H1 (cell line): ENCODE data around the gene ASXL1. TPM values are rescaled to one million over a fixed set of nuclear protein-coding genes. Genes with fewer than 3 reads are reported as not detected.
"Not testable (repeated sequence)": the region's sequence is repeated elsewhere in the genome, so short reads cannot be mapped to it uniquely, and the experiment has no call there.

Source experiments
- CTCF ChIA-PET: fragments of 300-600 bp; sonication (Branson Sonifier 250); formaldehyde crosslinking; loops from one replicate; lab custom pipeline; 2021; ENCODE audit not compliant: partially characterized antibody; lab: Charles Lee
- POLR2A ChIA-PET: fragments of 300-600 bp; sonication (Branson Sonifier 250); formaldehyde crosslinking; loops from one replicate; lab custom pipeline; 2021; ENCODE audit warnings: inconsistent platforms; ENCODE audit not compliant: partially characterized antibody; lab: Charles Lee
- DNase-seq, 2 experiments: peaks; one replicate each; pipeline versions ENCODE4 v3.0.0 to v3.0.0-alpha.2; 2010 to 2022; ENCODE audit warnings: low spot score in 2 of 2, low read depth in 1 of 2, mixed read lengths in 1 of 2
- FAIRE-seq: peaks from 2 replicates; lab custom pipeline; 2011; peaks lifted over from hg19 to GRCh38; lab: Jason Lieb, UNC
- H2AFZ ChIP-seq: 2 replicates; pipeline ENCODE4 v1.8.1; 2012; ENCODE audit warnings: low read length, inconsistent platforms
- H2AK5ac ChIP-seq: 2 replicates; pipeline ENCODE4 v1.6.1; 2013; ENCODE audit warnings: low read depth, low read length
- H2BK120ac ChIP-seq: replicated peaks from 2 replicates; pipeline ENCODE3; 2013; ENCODE audit warnings: low read depth, low read length, inconsistent platforms
- H2BK12ac ChIP-seq: 2 replicates; pipeline ENCODE4 v1.6.1; 2013; ENCODE audit warnings: low read depth, low read length
- H2BK15ac ChIP-seq: 2 replicates; pipeline ENCODE4 v1.6.1; 2013; ENCODE audit warnings: low read length
- H2BK20ac ChIP-seq: 2 replicates; pipeline ENCODE4 v1.6.1; 2013; ENCODE audit warnings: low read length
- H2BK5ac ChIP-seq: 2 replicates; pipeline ENCODE4 v1.6.1; 2013; ENCODE audit warnings: low read depth, low read length
- H3K14ac ChIP-seq: 2 replicates; pipeline ENCODE4 v1.6.1; 2013; ENCODE audit warnings: inconsistent platforms; ENCODE audit not compliant: insufficient read length
- H3K18ac ChIP-seq: 2 replicates; pipeline ENCODE4 v1.6.1; 2013; ENCODE audit warnings: low read length; ENCODE audit errors: extremely low read depth
- H3K23ac ChIP-seq: 2 replicates; pipeline ENCODE4 v1.6.1; 2013; ENCODE audit warnings: inconsistent platforms; ENCODE audit not compliant: insufficient read length
- H3K23me2 ChIP-seq: 2 replicates; pipeline ENCODE4 v1.6.1; 2013; ENCODE audit warnings: low read depth, low read length
- H3K27ac ChIP-seq: 2 replicates; pipeline ENCODE4 v1.6.1; 2011; ENCODE audit warnings: low read depth, low read length, inconsistent platforms
- H3K27me3 ChIP-seq, 4 experiments: replicated peaks in 1 of 4; 1 replicate in 1 of 4; 2 replicates in 3 of 4; pipeline versions ENCODE4 v1.6.1 to v1.8.1; 2011 to 2013; ENCODE audit warnings: low read length in 3 of 4, mild to moderate bottlenecking in 3 of 4, inconsistent platforms in 2 of 4, mixed read lengths in 2 of 4, moderate library complexity in 1 of 4; ENCODE audit not compliant: control insufficient read depth in 3 of 4, insufficient read depth in 3 of 4; ENCODE audit errors: extremely low read depth in 1 of 4
- H3K36me3 ChIP-seq, 4 experiments: 2 replicates each; pipeline versions ENCODE4 v1.6.1 to v1.8.1; 2011 to 2013; ENCODE audit warnings: mild to moderate bottlenecking in 4 of 4, low read length in 3 of 4, moderate library complexity in 2 of 4, control low read depth in 1 of 4, inconsistent platforms in 1 of 4; ENCODE audit not compliant: insufficient read depth in 4 of 4, control insufficient read depth in 2 of 4
- H3K4ac ChIP-seq: replicated peaks from 2 replicates; pipeline ENCODE3; 2013; ENCODE audit warnings: low read length, low read depth, mixed read lengths, inconsistent platforms; ENCODE audit not compliant: insufficient read length
- H3K4me1 ChIP-seq, 4 experiments: replicated peaks in 1 of 4; 1 replicate in 1 of 4; 2 replicates in 3 of 4; pipeline versions ENCODE4 v1.6.1 to v1.8.1; 2011 to 2013; ENCODE audit warnings: low read length in 3 of 4, inconsistent platforms in 2 of 4, mixed read lengths in 1 of 4; ENCODE audit not compliant: insufficient read depth in 4 of 4, control insufficient read depth in 3 of 4
- H3K4me2 ChIP-seq, 2 experiments: 2 replicates each; pipeline versions ENCODE4 v1.6.1 to v1.8.1; 2011 to 2013; ENCODE audit warnings: low read depth in 2 of 2, low read length in 2 of 2, control low read depth in 1 of 2, inconsistent platforms in 1 of 2, mild to moderate bottlenecking in 1 of 2; ENCODE audit not compliant: insufficient read depth in 1 of 2
- H3K4me3 ChIP-seq, 4 experiments: fragments of 200-600, 300-600 bp in 1 of 4; sonication (generic), shearing (Covaris generic), sonication (Bioruptor Twin) in 1 of 4; 2 replicates each; pipeline versions ENCODE4 v1.5.1 to v1.8.1; 2011 to 2016; ENCODE audit warnings: low read length in 4 of 4, low read depth in 3 of 4, control low read depth in 2 of 4, inconsistent platforms in 2 of 4, mild to moderate bottlenecking in 2 of 4, mixed read lengths in 1 of 4, moderate library complexity in 1 of 4; ENCODE audit not compliant: insufficient read depth in 2 of 4; ENCODE audit errors: extremely low read depth in 1 of 4
- H3K56ac ChIP-seq: replicated peaks from 2 replicates; pipeline ENCODE3; 2013; ENCODE audit warnings: low read depth, mild to moderate bottlenecking, mixed read lengths, low read length, inconsistent platforms; ENCODE audit not compliant: insufficient read length
- H3K79me1 ChIP-seq: 2 replicates; pipeline ENCODE4 v1.6.1; 2013; ENCODE audit warnings: low read depth, low read length, control low read depth
- H3K79me2 ChIP-seq, 2 experiments: 2 replicates each; pipeline versions ENCODE4 v1.6.1 to v1.8.1; 2012 to 2013; ENCODE audit warnings: low read length in 2 of 2, mild to moderate bottlenecking in 2 of 2, inconsistent platforms in 1 of 2; ENCODE audit not compliant: insufficient read depth in 2 of 2, control insufficient read depth in 1 of 2
- H3K9ac ChIP-seq, 4 experiments: replicated peaks in 1 of 4; 1 replicate in 1 of 4; 2 replicates in 3 of 4; pipeline versions ENCODE4 v1.6.1 to v1.8.1; 2011 to 2013; ENCODE audit warnings: low read depth in 3 of 4, low read length in 3 of 4, control low read depth in 2 of 4, mild to moderate bottlenecking in 2 of 4, moderate library complexity in 2 of 4, inconsistent platforms in 1 of 4; ENCODE audit errors: extremely low read depth in 1 of 4
- H3K9me3 ChIP-seq, 2 experiments: 2 replicates each; pipeline versions ENCODE4 v1.6.1 to v1.8.1; 2012 to 2013; ENCODE audit warnings: mild to moderate bottlenecking in 2 of 2, moderate library complexity in 2 of 2, control low read depth in 1 of 2, inconsistent platforms in 1 of 2, low read depth in 1 of 2, low read length in 1 of 2, mixed read lengths in 1 of 2; ENCODE audit not compliant: insufficient read depth in 2 of 2
- H4K20me1 ChIP-seq, 2 experiments: replicated peaks in 1 of 2; 2 replicates each; pipeline versions ENCODE3 to v1.8.1; 2011 to 2013; ENCODE audit warnings: inconsistent platforms in 2 of 2, low read length in 2 of 2, mild to moderate bottlenecking in 1 of 2; ENCODE audit not compliant: insufficient read depth in 2 of 2, control insufficient read depth in 1 of 2
- H4K5ac ChIP-seq: 2 replicates; pipeline ENCODE4 v1.6.1; 2013; ENCODE audit warnings: low read length, low read depth, mixed read lengths, inconsistent platforms; ENCODE audit not compliant: insufficient read length
- H4K8ac ChIP-seq: 2 replicates; pipeline ENCODE4 v1.8.0; 2013; ENCODE audit warnings: mild to moderate bottlenecking, moderate library complexity, low read length, inconsistent platforms; ENCODE audit not compliant: insufficient read depth; ENCODE audit errors: extremely low read depth
- H4K91ac ChIP-seq: replicated peaks from 2 replicates; pipeline ENCODE3; 2013; ENCODE audit warnings: low read length, mixed read lengths, inconsistent platforms; ENCODE audit not compliant: insufficient read length
- WGBS, 2 experiments: shearing (Covaris generic) in 1 of 2; methylation state at CpG; one replicate each; pipeline versions ENCODE4 v1.1.6 to v1.1.7; 2013 to 2015; ENCODE audit warnings: low lambda C conversion rate in 2 of 2, mixed read lengths in 2 of 2, inconsistent platforms in 1 of 2, low coverage in 1 of 2, missing lambda C conversion rate in 1 of 2; ENCODE audit not compliant: insufficient replicate concordance in 2 of 2, insufficient coverage in 1 of 2, insufficient read length in 1 of 2; ENCODE audit errors: extremely low coverage in 1 of 2, missing lambda C conversion rate in 1 of 2; 5-methylcytosine and 5-hydroxymethylcytosine counted together
- polyA plus RNA-seq, 7 experiments: library from polyadenylated mRNA; depleted of rRNA in 3 of 7; stranded (reverse) in 5 of 7; unstranded in 2 of 7; fragments of >200 nt in 5 of 7; fragments of 200-250 nt in 2 of 7; gene quantifications; 1 replicate in 5 of 7; 2 replicates in 1 of 7; 4 replicates in 1 of 7; pipeline versions ENCODE4 v1.2.1 to v1.2.3, GENCODE V29; 2011 to 2013; ENCODE audit warnings: missing spikeins in 2 of 7, mixed read lengths in 2 of 7
- total RNA-seq: library from RNA; stranded (reverse); fragmentation: NEBNext Ultra II Directional; extraction: Animal tissue kit (Norgen Biotek cat#: 25700); gene quantifications from 2 replicates; pipeline ENCODE4 v1.2.1, GENCODE V29; 2021

Gene ASXL1
- total and polyA plus RNA-seq, 2 of the 8 experiments (the other 6 are each of a cell fraction or from before 2014, with no cell fraction given), result 10.6 to 26.5 TPM

DNA sequence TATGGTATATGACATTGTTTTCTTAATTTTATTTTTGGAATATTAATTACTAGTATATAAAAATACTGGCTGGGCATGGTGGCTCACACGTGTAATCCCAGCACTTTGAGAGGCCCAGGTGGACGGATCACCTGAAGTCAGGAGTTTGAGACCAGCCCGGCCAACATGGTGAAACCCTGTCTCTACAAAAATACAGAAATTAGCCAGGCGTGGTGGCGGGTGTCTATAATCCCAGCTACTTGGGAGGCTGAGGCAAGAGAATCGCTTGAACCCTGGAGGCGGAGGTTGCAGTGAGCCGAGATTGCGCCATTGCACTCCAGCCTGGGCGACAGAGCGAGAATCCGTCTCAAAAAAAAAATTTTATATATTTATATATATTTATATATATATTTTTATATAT is 35.9 kb upstream of the ASXL1 start:
- H4K20me1 ChIP-seq, H2BK20ac ChIP-seq, H3K36me3 ChIP-seq, H4K5ac ChIP-seq, H2BK15ac ChIP-seq, H3K4me2 ChIP-seq, H3K27me3 ChIP-seq, H3K56ac ChIP-seq, FAIRE-seq, POLR2A ChIA-PET, H3K23ac ChIP-seq, H3K14ac ChIP-seq, H2AK5ac ChIP-seq, H2BK120ac ChIP-seq, H3K4ac ChIP-seq, H2BK12ac ChIP-seq, CTCF ChIA-PET, H3K27ac ChIP-seq, H3K9me3 ChIP-seq, H4K91ac ChIP-seq, H3K18ac ChIP-seq, H3K79me1 ChIP-seq, H3K4me3 ChIP-seq, H2AFZ ChIP-seq, H2BK5ac ChIP-seq, H3K79me2 ChIP-seq, H4K8ac ChIP-seq, DNase-seq, H3K23me2 ChIP-seq, H3K4me1 ChIP-seq, H3K9ac ChIP-seq: not testable (repeated sequence)
- WGBS, 2 experiments, result 96% methylated on average over 12 of the region's 12 CpGs; no CpG with 5 or more reads in 1 of the 2 experiments

DNA sequence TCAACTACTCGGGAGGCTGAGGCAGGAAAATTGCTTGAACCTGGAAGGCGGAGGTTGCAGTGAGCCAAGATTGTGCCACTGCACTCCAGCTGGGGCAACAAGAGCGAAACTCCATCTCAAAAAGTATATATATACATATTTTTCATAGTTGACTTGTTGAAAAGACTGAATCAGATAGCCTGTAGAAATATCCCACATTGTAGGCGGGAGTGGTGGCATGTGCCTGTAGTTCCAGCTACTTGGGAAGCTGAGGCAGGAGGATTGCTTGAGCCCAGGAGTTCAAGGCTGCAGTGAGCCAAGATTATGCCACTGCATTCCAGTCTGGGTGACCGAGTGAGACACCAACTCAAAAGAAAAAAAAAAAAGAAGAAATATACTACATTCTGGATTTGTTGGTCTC is 34.4 kb upstream of the ASXL1 start:
- H3K4ac ChIP-seq, H2BK20ac ChIP-seq, H3K4me2 ChIP-seq, H3K79me2 ChIP-seq, H3K23me2 ChIP-seq, H2BK5ac ChIP-seq, H3K27ac ChIP-seq, H2AFZ ChIP-seq, H4K5ac ChIP-seq, H4K20me1 ChIP-seq, H3K9me3 ChIP-seq, H3K56ac ChIP-seq, H3K79me1 ChIP-seq, H4K8ac ChIP-seq, H3K14ac ChIP-seq, H2BK12ac ChIP-seq, H3K9ac ChIP-seq, POLR2A ChIA-PET, H3K36me3 ChIP-seq, H3K4me3 ChIP-seq, CTCF ChIA-PET, H3K27me3 ChIP-seq, H2BK120ac ChIP-seq, H3K4me1 ChIP-seq, H4K91ac ChIP-seq, H2AK5ac ChIP-seq, FAIRE-seq, H2BK15ac ChIP-seq, H3K23ac ChIP-seq, H3K18ac ChIP-seq, DNase-seq: not testable (repeated sequence)
- whole genome bisulfite sequencing, 2 experiments, result 94% methylated on average over 5 of the region's 5 CpGs; no CpG with 5 or more reads in 1 of the 2 experiments
